A172 (cell line): ENCODE data around the gene CCDC69. TPM values are rescaled to one million over a fixed set of nuclear protein-coding genes. Genes with fewer than 3 reads are reported as not detected.

Experiments used
- DNase-seq: peaks from one replicate; pipeline ENCODE4 v3.0.0-alpha.2; 2015; ENCODE audit warnings: low spot score
- total RNA-seq: library from RNA; depleted of rRNA; stranded (reverse); fragments of >200 nt; shearing (Covaris generic); gene quantifications from 2 replicates; pipeline ENCODE4 v1.2.3, GENCODE V29; 2014; rRNA removed

CCDC69 gene
- total RNA-seq, 1 experiment from 2014 or later = 3.3 TPM

DNA sequence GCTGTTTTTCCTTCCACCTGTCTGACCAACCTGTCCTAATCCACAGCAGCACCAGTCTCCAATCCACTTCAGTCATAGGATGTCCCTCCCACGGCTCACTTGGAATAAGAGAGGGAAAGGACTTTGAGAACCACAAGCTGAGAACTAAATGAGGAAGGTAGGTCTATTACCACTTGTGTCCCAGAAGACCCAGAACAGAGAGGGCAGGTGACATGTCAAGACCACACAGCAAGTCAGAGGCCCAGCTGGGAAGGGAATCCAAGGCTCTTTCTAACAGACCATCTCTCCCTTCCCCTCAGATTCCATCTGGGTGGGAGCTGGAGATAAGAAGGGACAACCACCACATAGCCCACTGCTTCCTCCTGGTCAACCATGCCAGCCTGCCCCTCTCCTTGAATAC is 81.0 kb downstream of the CCDC69 start:
- no peak for DNase-seq

DNA sequence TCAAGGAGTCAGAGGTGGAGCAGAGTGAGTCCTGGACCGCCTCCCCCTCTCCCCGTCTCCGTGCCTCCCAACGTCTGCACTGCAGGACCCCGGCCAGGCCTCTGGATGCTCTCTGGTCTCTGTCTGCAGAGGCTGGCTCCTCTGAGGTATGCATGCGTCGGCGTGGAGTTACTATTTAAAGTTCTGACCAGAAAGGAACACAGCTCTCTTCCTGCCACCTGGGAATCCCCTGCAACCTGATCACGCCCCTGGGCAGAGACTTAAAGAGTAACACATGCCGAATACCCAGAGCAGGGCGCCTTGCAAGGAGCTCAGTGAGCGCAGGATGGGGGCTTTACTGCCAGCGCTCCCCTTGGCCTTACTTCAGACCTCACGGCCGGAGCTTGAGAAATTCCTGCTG is 82.4 kb downstream of the CCDC69 start:
- DNase-seq = peak; percentile 50

DNA sequence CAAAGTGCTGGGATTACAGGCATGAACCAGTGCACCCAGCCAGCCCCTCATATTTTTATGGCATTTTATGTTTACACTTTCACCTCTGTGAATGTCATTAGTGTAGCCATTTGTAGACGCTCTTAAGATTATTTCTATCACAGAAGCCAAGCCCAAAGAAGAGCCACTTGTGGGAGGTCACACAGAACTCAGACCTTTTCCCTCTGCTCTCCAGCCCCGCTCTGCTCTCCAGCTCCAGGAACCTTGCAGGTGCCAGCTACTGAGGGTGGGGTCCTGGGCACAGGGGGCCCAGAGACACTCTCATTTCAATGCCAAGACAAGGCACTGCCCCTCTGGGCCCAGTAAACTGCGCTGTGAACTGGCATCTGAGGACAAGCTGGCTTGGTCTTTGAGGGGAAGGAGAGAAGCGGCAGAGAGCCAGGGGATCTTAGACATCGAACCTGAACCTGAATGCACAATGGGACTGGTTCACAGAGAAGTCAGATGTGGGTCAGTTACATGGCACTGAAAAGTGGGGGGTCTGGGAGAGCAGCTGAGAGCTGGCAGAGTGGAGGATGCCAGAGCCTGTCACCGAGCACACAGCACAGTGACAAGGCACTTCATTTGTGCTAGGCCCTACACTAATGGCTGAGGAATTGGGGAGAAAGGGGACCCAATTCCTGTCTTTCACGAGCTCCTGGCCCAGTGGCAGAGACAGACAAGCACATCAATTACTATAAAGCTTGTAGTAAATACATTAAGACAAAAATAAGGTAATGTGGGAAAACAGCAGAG is 83.0 kb downstream of the CCDC69 start:
- DNase-seq = no peak

DNA sequence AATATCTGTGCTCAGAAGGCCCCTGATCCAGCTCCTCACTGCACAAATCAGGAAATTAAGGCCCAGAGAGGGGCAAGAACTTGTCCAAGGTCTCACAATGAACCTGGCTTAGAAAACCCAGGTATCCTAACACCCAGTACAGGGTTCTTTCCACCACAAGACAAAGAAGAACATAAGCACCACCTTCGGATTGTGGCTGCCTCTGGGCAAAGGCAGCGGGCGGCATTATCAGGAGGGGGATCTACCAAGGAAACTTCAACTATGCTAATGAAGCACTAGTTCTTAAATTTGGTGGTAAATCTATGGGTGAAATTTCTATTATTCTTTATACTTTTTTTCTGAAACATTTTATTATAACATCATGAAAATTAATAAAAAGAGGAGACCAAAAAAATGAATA is 84.2 kb downstream of the CCDC69 start:
- no peak for DNase-seq

DNA sequence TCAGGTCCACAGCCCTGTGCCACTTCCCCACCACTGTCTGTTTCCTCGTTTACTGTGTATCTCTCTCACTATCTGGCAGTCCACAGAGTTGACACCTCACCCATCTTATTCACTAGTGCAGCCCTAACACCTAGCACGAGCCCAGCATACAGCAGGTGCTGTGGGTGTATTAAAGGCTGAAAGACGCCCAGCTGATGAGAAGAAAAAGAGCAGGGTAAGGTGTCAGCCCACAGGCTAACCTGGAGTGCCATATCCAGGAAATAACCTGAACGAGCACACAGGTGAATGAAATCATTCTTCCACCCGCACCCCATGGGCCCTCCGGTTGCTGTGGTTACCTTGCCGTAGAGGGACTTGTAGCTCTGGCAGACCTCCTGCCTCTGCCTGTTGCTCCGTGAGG is 84.9 kb downstream of the CCDC69 start:
- DNase-seq = no peak

DNA sequence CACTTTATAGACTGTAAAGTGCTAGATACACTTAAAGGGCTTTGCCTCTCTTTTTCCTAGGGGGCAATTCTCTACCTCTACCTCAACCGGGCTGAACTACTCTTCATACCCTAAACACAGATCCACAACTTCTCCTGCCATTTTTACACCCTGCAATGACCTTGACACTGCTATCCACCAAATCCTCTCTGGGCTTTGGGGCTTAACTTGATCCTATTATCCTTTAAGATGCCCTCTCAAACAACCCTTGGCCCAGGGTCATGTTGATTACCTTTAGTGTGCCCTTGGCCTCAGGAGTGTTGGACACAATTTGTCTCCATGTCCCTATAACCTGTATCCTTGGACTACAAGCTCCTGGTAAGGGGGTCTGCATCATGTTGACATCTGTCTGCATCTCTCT is 85.8 kb downstream of the CCDC69 start:
- DNase-seq = no peak

DNA sequence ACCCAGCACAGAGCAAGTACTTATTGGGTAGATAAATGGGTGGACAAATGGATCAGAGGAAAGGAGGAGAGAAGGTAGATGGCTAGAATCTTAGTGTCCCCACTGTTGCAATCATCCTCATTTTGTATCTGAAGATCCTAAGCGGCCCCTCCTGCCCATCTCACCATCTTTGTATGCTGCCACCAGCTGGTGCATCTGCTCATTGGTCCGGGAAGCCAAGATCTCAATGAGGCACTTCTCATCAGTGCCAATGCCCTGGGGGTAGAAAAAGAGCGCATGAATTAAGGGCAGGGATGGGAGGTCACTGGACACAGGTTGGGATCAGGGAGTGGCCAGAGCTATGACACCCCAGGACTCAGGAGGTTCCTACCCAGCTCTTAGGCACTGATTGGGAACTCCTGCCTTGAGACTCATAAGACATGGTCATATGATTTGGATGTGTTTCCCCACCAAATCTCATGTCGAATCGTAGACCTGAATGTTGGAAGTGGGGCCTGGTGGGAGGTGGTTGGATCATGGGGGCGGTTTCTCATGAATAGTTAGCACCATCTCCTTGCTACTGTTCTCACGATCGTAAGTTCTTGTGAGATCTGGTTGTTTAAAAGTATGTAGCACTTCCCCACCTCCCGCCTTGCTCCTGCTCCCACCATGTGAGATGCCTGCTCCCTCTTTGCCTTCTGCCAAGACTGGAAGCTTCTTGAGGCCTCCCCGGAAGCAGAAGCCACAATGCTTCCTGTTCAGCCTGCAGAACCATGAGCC is 86.6 kb downstream of the CCDC69 start:
- DNase-seq = no peak

DNA sequence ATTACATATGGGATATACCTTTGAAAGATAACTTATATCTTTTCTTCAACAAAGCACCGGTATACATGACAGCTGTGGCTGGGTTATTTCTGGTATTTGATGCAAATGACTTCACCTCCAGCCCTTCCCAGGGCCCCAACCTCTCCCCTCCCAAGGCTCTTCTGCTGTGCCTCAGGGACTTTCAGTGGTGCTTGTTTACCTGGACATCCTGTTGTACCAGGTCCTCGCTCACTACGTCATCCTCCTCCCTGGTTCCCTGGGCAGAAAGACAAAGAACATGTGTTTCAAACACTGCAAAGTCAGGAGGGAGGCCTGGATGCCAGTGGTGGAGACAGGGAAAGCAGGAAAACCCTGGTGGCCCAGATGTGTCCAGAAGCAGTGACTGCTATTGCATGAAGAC is 89.7 kb downstream of the CCDC69 start:
- no peak for DNase-seq

DNA sequence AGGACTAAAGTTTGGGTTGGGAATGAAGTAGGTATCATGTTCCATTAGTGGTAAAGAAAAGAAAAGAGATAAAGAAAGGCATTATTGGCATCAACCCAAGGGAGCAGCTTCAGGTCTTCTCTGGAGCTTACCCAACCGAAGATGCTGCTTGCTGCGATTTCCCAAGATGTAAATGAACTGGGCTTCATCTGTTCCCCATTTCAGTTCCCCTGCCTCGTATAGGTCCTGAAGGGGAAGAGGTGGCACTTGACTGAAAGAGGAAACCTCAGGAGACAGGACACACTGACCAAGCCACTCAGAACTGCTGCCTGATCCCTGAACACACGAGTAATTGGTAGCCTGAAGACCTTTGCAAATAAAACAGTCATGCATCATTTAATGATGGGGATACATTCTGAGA is 90.9 kb downstream of the CCDC69 start:
- DNase-seq = no peak

Other genes with a start within 250 kb of the CCDC69 start
- not detected in 2 replicates for gene GPX3, start 203.5 kb downstream of the CCDC69 start, total RNA-seq
- gene TNIP1, start 143.1 kb downstream of the CCDC69 start, total RNA-seq = 125 and 132 TPM in 2 replicates
- 424 and 507 TPM in 2 replicates for gene ANXA6, start 66.3 kb downstream of the CCDC69 start, total RNA-seq
- gene GM2A, start 29.1 kb upstream of the CCDC69 start, total RNA-seq = 30.2 and 34.2 TPM in 2 replicates
- not detected in 2 replicates for gene SLC36A3, start 79.7 kb upstream of the CCDC69 start, total RNA-seq
- not detected in 2 replicates for gene SLC36A2, start 123.5 kb upstream of the CCDC69 start, total RNA-seq
- 14.8 and 21.8 TPM in 2 replicates for gene SLC36A1, start 223.5 kb upstream of the CCDC69 start, total RNA-seq